Measurements from ENCODE around the gene OR4E1.

DNA sequence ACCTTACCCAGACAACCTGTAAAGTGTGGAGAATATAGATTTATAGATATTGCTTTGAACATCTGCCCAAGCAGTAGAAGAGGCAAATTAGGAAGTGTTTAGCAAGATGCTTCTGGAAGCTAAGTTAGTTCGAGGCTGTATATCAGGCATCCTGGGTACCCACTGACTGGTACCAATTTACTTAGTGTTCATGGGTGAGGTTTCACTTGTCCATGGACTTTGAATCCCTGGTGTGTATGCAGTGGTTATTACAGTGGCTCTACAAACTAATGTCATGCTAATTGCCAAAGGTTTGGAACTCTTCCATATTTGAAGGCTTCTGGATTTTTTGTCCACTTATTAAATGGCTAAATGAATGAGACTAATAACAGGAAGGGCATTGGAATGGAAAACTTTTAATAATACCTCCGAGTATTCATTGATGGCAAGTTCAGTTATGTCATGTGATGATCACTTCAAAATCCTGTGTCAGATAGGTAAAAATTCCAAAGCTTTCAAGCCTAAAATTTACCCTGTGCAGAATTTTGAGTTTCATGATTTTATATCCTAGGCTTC is 20.2 kb downstream of the OR4E1 start, which contains the start of gene OR4E2:
- TF ChIP-seq ZNF274 (IDR thresholded peaks at IDR 0.05; ENCODE audit: low read depth, low read length), result no peak
- no peak for TF ChIP-seq YY1 (IDR thresholded peaks at IDR 0.05; ENCODE audit: insufficient read depth, insufficient read length)

All from NT2/D1 (cell line).